Measurements from ENCODE around the gene CEP55.

CEP55 gene

GRCh38 chr10:93496322-93497041, at the start of gene CEP55:
TSS of gene CEP55 (plus strand) at chr10:93496612. CDS start at chr10:93500052, 3,440 bp downstream.
- peaks cover 24% of the 10 kb centered on the region for H3K4me1 Mint-ChIP-seq
- peak; percentile 100 for ATAC-seq
- H3K36me3 Mint-ChIP-seq: no peaks in the 10 kb centered on the region
- H3K4me3 Mint-ChIP-seq: peak within 1 kb of the TSS; percentile 90
- peak within 1 kb of the TSS; percentile 65 for H3K27ac Mint-ChIP-seq
- no peaks in the 10 kb centered on the region for H3K9me3 Mint-ChIP-seq
- H3K27me3 Mint-ChIP-seq: no peaks in the 10 kb centered on the region

DNA sequence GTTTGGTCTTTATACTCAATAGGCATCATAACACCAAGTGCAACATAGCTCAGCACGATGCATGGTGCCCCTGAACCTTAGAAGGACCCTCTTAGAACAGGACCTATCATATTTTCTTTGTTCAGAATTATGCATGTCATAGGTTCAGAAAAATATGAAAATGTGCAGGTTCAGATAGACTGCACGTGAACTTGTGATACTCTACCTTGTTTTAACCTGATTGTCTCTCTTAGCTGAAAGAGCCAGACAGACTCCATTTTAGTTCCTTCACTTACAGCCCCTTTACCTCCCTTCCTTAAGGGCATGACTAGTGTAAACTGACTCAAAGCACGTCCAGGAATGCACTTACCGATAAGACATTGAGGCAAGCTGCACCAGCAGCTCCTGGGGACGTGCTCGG, 49.4 kb upstream of the CEP55 start:
- H3K4me3 Mint-ChIP-seq: no peak overlapping the region
- H3K27ac Mint-ChIP-seq: no peak overlapping the region
- H3K27me3 Mint-ChIP-seq: peaks cover 9% of the 10 kb centered on the region

DNA sequence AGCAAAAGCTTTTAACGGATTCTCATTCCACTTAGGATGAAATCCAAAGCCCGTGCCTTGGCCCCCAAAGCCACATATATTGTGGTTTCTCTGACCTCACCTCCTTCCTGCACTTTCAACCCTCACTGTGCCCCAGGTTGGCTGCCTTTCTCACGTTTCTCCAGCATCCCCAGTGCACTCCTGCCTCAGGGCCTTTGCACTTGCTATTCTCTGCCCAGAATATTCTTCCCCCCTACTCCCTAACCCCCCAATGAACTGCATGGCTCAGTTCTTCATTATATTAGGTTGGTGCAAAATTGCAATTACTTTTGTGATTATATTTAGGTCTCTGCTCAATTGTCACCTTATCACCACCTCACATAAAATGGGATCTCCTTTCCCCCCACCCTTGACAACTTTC, 48.4 kb upstream of the CEP55 start:
- H3K27me3 Mint-ChIP-seq: peaks cover 8% of the 10 kb centered on the region
- ATAC-seq: no peak
- H3K36me3 Mint-ChIP-seq: peaks cover 6% of the 10 kb centered on the region
- H3K4me1 Mint-ChIP-seq: no peaks in the 10 kb centered on the region
- H3K27ac Mint-ChIP-seq: no peak overlapping the region
- peaks cover 4% of the 10 kb centered on the region for H3K9me3 Mint-ChIP-seq
- H3K4me3 Mint-ChIP-seq: no peak overlapping the region

More for the DNA sequence above, 49.4 kb upstream of the CEP55 start:
- no peak for ATAC-seq
- no peaks in the 10 kb centered on the region for H3K4me1 Mint-ChIP-seq
- H3K9me3 Mint-ChIP-seq: peaks cover 4% of the 10 kb centered on the region
- peaks cover 6% of the 10 kb centered on the region for H3K36me3 Mint-ChIP-seq

DNA sequence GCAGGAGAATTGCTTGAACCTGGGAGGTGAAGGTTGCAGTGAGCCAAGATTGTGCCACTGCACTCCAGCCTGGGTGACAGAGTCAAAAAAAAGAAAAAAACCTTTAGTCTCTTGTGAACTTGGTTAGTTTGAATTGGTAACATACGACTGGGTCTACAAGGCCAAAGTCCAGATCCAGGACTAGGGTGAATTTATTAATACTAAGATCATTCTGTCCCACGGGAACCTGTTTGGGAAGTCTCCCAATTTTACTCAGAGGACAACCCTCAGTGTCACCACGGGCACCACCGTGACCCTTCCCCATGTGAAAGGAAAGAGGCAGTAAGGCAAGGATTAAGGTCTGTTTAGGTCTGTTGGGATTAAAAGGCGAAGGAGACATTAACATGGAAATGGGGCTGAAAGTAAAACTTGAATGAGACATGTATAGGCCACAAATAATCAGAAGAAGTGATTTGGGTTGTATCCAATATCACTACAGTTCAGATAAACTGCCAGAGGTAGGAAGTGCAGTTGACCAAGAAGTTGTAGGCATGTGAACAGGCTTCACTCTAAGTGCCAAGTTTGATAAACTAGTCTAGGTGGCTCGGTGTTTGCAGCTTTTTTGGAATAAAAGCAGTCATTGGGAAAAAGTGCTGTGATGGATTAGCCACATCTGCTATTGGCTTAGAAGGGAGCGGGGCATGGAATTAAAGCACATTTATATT, 45.0 kb upstream of the CEP55 start:
- Mint-ChIP-seq H3K27ac (no peak overlapping the region), H3K36me3 (no peaks in the 10 kb centered on the region), H3K4me1 (no peaks in the 10 kb centered on the region), H3K4me3 (no peak overlapping the region), H3K27me3 (peaks cover 4% of the 10 kb centered on the region), H3K9me3 (no peaks in the 10 kb centered on the region)
- no peak for ATAC-seq

- H3K36me3 Mint-ChIP-seq: no peaks in the 10 kb centered on the region
- H3K4me3 Mint-ChIP-seq: no peak overlapping the region
- peak; percentile 47 for ATAC-seq
- peaks cover 10% of the 10 kb centered on the region for H3K27me3 Mint-ChIP-seq
- H3K27ac Mint-ChIP-seq: no peak overlapping the region
- no peaks in the 10 kb centered on the region for H3K9me3 Mint-ChIP-seq
- H3K4me1 Mint-ChIP-seq: no peaks in the 10 kb centered on the region
Observed at GRCh38 chr10:93452143-93452542, 44.3 kb upstream of the CEP55 start.

DNA sequence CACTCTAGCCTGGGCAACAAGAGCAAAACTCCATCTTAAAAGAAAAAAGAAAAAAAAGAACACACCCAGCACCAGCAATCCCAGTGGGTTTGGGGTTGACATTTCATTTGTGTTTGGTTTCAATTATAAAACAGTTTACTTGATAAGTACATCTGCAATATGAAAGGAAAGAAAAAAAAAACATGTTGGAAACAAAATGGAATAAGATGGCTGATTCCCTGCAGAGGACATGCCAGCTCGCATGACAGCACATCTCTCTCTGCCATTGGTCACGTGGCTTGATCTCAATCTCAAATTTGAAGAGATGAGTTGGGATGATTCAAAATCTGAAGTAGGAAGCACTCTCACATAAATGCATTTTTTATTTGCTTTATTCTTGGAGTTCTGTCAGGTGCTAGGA, 42.3 kb upstream of the CEP55 start:
- H3K4me1 Mint-ChIP-seq: no peaks in the 10 kb centered on the region
- no peak overlapping the region for H3K27ac Mint-ChIP-seq
- H3K27me3 Mint-ChIP-seq: peaks cover 10% of the 10 kb centered on the region
- ATAC-seq: no peak
- H3K4me3 Mint-ChIP-seq: no peak overlapping the region
- H3K9me3 Mint-ChIP-seq: no peaks in the 10 kb centered on the region
- no peaks in the 10 kb centered on the region for H3K36me3 Mint-ChIP-seq

GRCh38 chr10:93454736-93455135, 41.7 kb upstream of the CEP55 start:
- no peak overlapping the region for H3K4me3 Mint-ChIP-seq
- H3K9me3 Mint-ChIP-seq: no peaks in the 10 kb centered on the region
- H3K36me3 Mint-ChIP-seq: no peaks in the 10 kb centered on the region
- H3K4me1 Mint-ChIP-seq: no peaks in the 10 kb centered on the region
- H3K27me3 Mint-ChIP-seq: peaks cover 10% of the 10 kb centered on the region
- ATAC-seq: no peak
- H3K27ac Mint-ChIP-seq: no peak overlapping the region

DNA sequence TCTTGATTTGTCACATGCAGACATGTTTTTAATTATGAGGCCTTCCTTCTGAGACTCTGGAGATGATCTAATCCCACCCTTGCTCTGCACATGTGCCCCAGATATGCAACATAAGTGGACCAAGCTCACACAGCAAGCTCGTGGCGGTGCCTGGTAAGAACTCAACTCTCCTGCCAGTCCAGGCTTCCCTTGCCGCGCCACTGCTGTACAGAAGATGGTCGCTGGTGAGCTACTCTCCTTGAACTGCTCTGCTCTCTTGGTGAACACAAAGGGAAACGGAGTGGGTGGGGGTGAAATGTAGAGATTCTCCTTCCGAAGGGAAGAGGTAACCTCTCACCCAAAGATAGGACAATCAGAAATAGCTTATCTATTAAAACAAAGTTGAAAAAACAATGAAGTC, 39.9 kb upstream of the CEP55 start:
- peaks cover 6% of the 10 kb centered on the region for H3K4me1 Mint-ChIP-seq
- H3K36me3 Mint-ChIP-seq: no peaks in the 10 kb centered on the region
- no peaks in the 10 kb centered on the region for H3K9me3 Mint-ChIP-seq
- no peak overlapping the region for H3K4me3 Mint-ChIP-seq
- no peak for ATAC-seq
- no peak overlapping the region for H3K27ac Mint-ChIP-seq
- H3K27me3 Mint-ChIP-seq: peaks cover 16% of the 10 kb centered on the region

DNA sequence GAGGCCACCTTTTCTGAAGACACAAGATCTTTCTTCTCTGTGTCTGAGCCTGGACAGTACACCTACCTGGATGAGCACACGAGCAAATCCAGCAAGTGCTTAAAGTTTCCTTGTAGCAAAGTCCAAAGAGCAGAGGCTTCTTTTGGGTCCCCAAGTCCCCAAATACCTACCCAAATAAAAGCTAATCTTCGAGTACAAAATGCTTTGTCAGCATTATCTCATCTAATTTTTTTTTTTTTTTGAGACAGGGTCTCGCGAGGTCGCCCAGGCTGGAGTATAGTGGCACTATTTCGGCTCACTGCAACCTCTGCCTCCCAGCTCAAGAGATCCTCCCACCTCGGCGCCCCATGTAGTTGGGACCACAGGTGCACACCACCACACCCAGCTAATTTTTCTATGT, 38.9 kb upstream of the CEP55 start:
- Mint-ChIP-seq H3K36me3 (no peaks in the 10 kb centered on the region), H3K27ac (no peak overlapping the region), H3K4me3 (no peak overlapping the region), H3K9me3 (no peaks in the 10 kb centered on the region), H3K27me3 (peaks cover 16% of the 10 kb centered on the region), H3K4me1 (peaks cover 10% of the 10 kb centered on the region)
- ATAC-seq: no peak

- H3K27ac Mint-ChIP-seq: no peak overlapping the region
- no peak overlapping the region for H3K4me3 Mint-ChIP-seq
- H3K9me3 Mint-ChIP-seq: no peaks in the 10 kb centered on the region
- ATAC-seq: no peak
- peaks cover 16% of the 10 kb centered on the region for H3K27me3 Mint-ChIP-seq
- no peaks in the 10 kb centered on the region for H3K36me3 Mint-ChIP-seq
- H3K4me1 Mint-ChIP-seq: peaks cover 16% of the 10 kb centered on the region
Observed at GRCh38 chr10:93458821-93459257, 37.6 kb upstream of the CEP55 start.

- Mint-ChIP-seq H3K27ac (no peak overlapping the region), H3K4me3 (no peak overlapping the region), H3K4me1 (peaks cover 16% of the 10 kb centered on the region), H3K9me3 (no peaks in the 10 kb centered on the region), H3K27me3 (peaks cover 16% of the 10 kb centered on the region), H3K36me3 (no peaks in the 10 kb centered on the region)
- ATAC-seq: no peak
Observed at GRCh38 chr10:93459466-93459865, 36.9 kb upstream of the CEP55 start.

DNA sequence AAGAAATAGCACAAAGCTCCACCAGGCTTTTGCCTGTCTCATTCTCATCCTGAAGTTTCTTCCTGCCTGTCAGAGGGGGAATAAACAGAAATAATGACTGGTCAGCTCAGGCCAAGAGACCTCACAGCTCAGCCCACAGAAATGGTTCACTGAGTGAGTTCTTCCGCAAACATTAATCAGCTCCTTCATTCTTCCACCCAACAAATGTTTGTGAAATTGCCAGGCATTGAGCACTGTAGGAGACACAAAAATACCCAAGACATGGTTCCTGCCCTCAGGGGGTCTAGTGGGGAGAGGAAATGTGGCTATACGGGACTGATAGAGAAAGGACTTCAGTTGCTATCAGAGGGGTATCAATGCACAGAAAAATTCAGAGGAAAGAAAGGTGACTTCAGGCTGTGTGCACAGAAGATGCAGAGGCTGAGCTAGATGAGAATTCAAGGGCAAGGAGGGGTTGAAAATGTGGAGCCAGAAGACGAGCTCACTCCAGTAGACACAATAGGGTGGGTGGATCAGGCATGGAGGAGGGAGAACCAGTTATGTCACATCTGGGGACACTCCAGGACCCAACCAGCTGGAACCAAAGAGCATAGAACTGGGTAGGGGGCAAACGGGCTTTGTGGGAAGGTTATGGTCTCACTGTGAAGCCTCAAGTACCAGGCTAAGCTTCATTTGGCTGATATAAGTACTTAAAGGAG, 35.2 kb upstream of the CEP55 start:
- Mint-ChIP-seq H3K36me3 (no peaks in the 10 kb centered on the region), H3K27ac (no peak overlapping the region), H3K4me3 (no peak overlapping the region), H3K4me1 (peaks cover 16% of the 10 kb centered on the region), H3K9me3 (no peaks in the 10 kb centered on the region), H3K27me3 (peaks cover 13% of the 10 kb centered on the region)
- ATAC-seq: no peak

GRCh38 chr10:93461807-93462178, 34.6 kb upstream of the CEP55 start:
- ATAC-seq: peak; percentile 41
- H3K36me3 Mint-ChIP-seq: no peaks in the 10 kb centered on the region

GRCh38 chr10:93462371-93462770, 34.0 kb upstream of the CEP55 start:
- peaks cover 16% of the 10 kb centered on the region for H3K4me1 Mint-ChIP-seq
- H3K27ac Mint-ChIP-seq: peak overlapping the region; percentile 23
- H3K36me3 Mint-ChIP-seq: no peaks in the 10 kb centered on the region
- no peak overlapping the region for H3K4me3 Mint-ChIP-seq
- H3K9me3 Mint-ChIP-seq: no peaks in the 10 kb centered on the region
- no peak for ATAC-seq
- H3K27me3 Mint-ChIP-seq: peaks cover 6% of the 10 kb centered on the region

More at GRCh38 chr10:93461807-93462178, 34.6 kb upstream of the CEP55 start:
- no peak overlapping the region for H3K4me3 Mint-ChIP-seq
- H3K27me3 Mint-ChIP-seq: peaks cover 8% of the 10 kb centered on the region
- H3K27ac Mint-ChIP-seq: no peak overlapping the region
- H3K9me3 Mint-ChIP-seq: no peaks in the 10 kb centered on the region
- H3K4me1 Mint-ChIP-seq: peaks cover 16% of the 10 kb centered on the region

DNA sequence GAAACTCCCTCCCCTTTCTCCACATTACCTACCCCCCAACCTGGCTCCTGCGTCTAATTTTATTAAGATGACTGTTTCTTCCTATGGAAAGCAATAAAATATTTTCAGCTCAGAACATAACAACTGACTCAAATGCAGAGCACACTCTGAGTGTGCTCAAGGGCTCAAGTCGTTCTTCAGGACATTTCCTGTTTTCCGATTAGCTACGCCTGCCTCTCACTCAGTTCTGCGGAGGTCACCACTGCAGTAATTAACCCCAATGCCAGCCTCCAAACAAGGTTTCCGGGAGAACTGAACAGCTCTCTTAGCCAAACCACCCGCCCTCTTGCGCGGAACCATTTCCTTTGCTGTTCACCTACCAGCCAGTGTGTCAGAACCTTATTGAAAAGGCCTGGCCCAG, 33.5 kb upstream of the CEP55 start:
- peak; percentile 60 for ATAC-seq
- peaks cover 16% of the 10 kb centered on the region for H3K4me1 Mint-ChIP-seq
- no peaks in the 10 kb centered on the region for H3K36me3 Mint-ChIP-seq
- H3K27ac Mint-ChIP-seq: peak overlapping the region; percentile 23
- no peak overlapping the region for H3K4me3 Mint-ChIP-seq
- peaks cover 6% of the 10 kb centered on the region for H3K27me3 Mint-ChIP-seq
- H3K9me3 Mint-ChIP-seq: no peaks in the 10 kb centered on the region
